Measurements from ENCODE around the gene IFITM10.

The IFITM10 gene

DNA sequence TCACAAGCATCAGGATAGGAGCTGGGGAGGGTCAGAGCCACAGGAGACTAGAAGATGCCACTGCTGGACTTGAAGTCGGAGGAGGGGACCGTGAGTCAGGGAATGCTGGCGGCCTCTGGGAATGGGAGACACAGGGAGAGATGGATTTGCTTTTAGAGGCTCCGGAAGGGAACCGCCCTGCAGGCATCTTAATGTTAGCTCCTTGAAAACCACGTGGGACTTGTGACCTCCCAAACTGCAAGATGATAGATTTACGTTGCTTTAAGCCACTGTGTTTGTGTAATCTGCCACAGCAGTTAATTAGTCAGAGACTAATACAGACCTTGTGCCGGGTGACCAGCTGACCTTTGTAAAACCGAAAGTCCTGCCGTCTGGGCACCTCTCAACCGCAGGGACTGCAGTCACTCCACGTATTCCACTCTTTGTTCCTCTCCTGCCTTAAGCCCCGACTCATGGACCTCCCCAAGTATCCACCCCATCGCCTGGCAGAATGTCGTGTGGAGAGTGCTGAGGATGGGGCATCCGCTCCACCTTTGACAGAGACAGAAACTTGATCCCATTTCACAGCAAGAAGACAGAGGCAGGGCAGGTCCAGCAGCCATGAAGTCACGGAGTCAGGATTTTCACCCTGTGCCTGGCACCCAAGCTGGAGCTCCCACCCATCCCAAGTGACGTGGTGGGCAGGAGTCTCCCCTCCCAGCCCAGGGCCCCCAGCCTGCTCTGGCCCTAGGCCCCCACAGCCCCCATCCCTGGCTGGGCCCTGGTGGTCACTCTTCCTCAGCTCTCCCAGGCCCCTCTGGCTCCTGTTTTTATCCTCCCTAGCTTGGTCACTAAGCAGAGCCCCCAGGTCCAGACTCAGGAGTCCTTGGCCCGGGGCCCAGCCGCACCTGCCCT, 32.7 kb upstream of the IFITM10 start:
- H3K36me3 ChIP-seq: no peaks in the 10 kb centered on the region

DNA sequence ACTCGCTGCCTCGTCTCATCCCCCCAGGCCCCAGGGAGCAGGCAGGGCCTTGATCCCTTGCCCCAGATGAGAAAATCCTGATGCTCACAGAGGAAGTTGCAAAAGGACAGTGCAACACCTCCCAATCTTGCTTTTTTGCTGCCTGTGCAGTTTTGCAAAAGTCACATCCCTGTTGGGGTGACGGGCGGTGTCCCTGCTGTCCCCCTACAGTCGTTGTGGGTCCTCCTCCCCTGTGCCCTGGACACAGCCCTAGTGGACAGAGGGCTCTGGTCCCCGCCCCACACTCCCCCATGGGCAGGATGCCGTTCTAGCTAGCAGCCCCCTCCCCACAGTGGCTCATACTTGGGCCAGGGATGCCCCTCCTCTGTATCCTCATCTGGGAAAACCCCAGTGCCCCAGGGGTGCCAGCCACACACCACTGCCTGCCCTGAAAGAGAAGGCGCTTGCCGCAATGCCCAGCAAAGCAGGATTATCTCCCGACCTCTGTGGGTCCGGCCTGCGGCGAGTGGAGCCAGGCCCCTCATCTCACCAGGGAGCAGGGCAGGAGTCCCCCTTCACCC, 31.7 kb upstream of the IFITM10 start:
- Histone ChIP-seq H3K36me3 (no peaks in the 10 kb centered on the region), H3K27me3 (no peaks in the 10 kb centered on the region), H3K4me1 (no peaks in the 10 kb centered on the region), H3K4me3 (no peak overlapping the region), H3K9me3 (no peaks in the 10 kb centered on the region), H3K27ac (no peak overlapping the region)
- DNase-seq: peak in 1 of 2 donors; percentile 59
- TF ChIP-seq, protein P1, sequence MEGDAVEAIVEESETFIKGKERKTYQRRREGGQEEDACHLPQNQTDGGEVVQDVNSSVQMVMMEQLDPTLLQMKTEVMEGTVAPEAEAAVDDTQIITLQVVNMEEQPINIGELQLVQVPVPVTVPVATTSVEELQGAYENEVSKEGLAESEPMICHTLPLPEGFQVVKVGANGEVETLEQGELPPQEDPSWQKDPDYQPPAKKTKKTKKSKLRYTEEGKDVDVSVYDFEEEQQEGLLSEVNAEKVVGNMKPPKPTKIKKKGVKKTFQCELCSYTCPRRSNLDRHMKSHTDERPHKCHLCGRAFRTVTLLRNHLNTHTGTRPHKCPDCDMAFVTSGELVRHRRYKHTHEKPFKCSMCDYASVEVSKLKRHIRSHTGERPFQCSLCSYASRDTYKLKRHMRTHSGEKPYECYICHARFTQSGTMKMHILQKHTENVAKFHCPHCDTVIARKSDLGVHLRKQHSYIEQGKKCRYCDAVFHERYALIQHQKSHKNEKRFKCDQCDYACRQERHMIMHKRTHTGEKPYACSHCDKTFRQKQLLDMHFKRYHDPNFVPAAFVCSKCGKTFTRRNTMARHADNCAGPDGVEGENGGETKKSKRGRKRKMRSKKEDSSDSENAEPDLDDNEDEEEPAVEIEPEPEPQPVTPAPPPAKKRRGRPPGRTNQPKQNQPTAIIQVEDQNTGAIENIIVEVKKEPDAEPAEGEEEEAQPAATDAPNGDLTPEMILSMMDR (IDR thresholded peaks at IDR 0.05): no peak
- intact Hi-C loops (cut with DNase I; ENCODE audit: low total_unique reads): no loop called here

More for the DNA sequence above, 32.7 kb upstream of the IFITM10 start:
- Histone ChIP-seq H3K27me3 (no peaks in the 10 kb centered on the region), H3K27ac (no peak overlapping the region), H3K4me3 (no peak overlapping the region), H3K9me3 (no peaks in the 10 kb centered on the region), H3K4me1 (no peaks in the 10 kb centered on the region)
- TF ChIP-seq, protein P1 (IDR thresholded peaks at IDR 0.05): no peak
- intact Hi-C loops (cut with DNase I; ENCODE audit: low total_unique reads): no loop called here
- no peak for DNase-seq

GRCh38 chr11:1781593-1781975, 31.2 kb upstream of the IFITM10 start:
- no peak overlapping the region for H3K4me3 ChIP-seq
- TF ChIP-seq, protein P1 (IDR thresholded peaks at IDR 0.05): no peak
- no peak overlapping the region for H3K27ac ChIP-seq
- no peaks in the 10 kb centered on the region for H3K4me1 ChIP-seq
- peaks cover 0 to under 1% (median 0%) of the 10 kb centered on the region in 3 donors for H3K9me3 ChIP-seq
- H3K27me3 ChIP-seq: no peaks in the 10 kb centered on the region
- DNase-seq: peak in 1 of 2 donors; percentile 60
- intact Hi-C loops (cut with DNase I; ENCODE audit: low total_unique reads): no loop called here
- no peaks in the 10 kb centered on the region for H3K36me3 ChIP-seq

DNA sequence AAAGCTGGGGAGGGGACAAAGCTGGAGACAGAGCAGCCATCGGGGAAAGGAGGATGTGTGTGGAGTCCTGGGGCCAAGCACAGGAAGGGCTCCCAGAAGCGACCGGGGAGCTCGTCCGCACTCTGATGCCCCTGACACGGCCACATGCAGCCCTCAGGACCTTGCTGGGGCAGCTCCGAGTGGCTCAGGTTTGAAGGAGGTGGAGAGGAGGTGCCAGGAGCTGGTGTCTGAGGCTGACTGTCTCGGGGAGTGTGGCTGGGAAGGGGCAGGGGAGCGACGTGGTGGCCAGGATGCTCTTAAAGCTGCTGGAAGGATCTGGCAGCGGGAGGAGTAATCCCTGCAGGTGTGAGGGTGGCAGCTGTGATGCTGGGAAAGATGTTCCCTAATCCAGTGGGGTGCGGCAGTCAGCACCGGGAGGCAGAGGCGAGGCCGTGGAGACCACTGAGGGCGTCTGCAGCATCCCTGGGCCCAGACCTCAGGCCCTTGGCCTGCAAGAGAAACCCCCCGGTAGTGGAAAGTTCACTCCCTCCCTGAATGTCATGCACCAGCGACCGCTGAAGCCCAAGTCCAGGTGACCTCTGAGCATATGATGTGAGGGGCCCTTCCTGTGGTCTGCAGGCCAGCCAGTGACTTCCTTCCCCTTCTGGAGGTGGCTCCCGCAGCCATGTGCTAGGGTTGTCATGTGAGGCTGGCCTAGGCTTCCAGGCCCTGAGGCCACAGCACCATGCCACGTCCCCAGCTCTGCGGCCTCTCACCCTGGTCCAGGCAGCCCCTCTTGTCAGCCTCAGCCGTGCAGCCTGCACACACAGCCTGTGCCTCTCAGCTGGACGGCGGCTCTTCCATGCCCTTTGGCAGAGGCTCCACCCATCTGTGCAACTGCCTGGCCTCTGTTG, 30.6 kb upstream of the IFITM10 start:
- H3K9me3 ChIP-seq: peaks cover 0 to 6% (median 0%) of the 10 kb centered on the region in 3 donors
- TF ChIP-seq, protein P1 (IDR thresholded peaks at IDR 0.05): no peak
- intact Hi-C loops (cut with DNase I; ENCODE audit: low total_unique reads): no loop called here
- no peak overlapping the region for H3K27ac ChIP-seq
- H3K4me1 ChIP-seq: no peaks in the 10 kb centered on the region
- H3K36me3 ChIP-seq: no peaks in the 10 kb centered on the region
- no peak overlapping the region for H3K4me3 ChIP-seq
- no peaks in the 10 kb centered on the region for H3K27me3 ChIP-seq
- DNase-seq: peak in 1 of 2 donors; percentile 72

Data from tibial artery (tissue), 4 donors.